Measurements from ENCODE around the gene MRS2. TPM values are rescaled to one million over a fixed set of nuclear protein-coding genes. Genes with fewer than 3 reads are reported as not detected.
"Not testable (repeated sequence)": the region's sequence is repeated elsewhere in the genome, so short reads cannot be mapped to it uniquely, and the experiment has no call there.

Gene MRS2
- total RNA-seq, 1 donor from 2014 or later = 23.1 TPM

DNA sequence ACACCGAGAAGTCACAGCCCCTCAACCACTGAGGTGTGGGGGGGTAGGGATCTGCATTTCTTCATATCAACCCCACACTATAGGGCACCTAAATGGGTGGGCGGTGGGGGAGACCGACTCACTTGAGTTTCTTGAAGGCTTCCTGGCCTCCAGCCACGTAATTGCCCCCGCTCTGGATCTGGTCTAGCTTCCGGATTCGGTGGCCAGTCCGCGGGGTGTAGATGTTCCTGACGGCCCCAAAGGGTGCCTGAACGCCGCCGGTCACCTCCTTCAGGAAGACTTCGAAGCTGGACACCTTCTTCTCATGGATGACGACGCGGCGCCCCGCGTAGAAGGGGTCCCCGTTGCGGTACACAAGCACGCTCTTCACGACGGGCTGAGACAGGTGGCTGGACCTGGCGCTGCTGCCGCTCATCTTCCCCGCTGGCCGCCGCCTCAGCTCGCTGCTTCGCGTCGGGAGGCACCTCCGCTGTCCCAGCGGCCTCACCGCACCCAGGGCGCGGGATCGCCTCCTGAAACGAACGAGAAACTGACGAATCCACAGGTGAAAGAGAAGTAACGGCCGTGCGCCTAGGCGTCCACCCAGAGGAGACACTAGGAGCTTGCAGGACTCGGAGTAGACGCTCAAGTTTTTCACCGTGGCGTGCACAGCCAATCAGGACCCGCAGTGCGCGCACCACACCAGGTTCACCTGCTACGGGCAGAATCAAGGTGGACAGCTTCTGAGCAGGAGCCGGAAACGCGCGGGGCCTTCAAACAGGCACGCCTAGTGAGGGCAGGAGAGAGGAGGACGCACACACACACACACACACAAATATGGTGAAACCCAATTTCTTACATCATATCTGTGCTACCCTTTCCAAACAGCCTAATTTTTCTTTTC, 45.2 kb upstream of the MRS2 start, which contains the start of gene DCDC2:
Gene DCDC2, minus strand, starts transcription at position 724 of the 883 bp plus-strand sequence. Its CDS starts 309 bp downstream, at position 415.
- no peak for DNase-seq (ENCODE audit: extremely low spot score in 2 of 2)
- no peaks in the 10 kb centered on the region for H3K9me3 ChIP-seq
- intact Hi-C loops (cut with DNase I) = no loop called here
- peak within 1 kb of the TSS; percentile 21 to 44 for H3K4me3 ChIP-seq
- no peaks in the 10 kb centered on the region for H3K27me3 ChIP-seq
- no peaks in the 10 kb centered on the region for H3K36me3 ChIP-seq
- no peak within 1 kb of the TSS for H3K27ac ChIP-seq
- H3K4me1 ChIP-seq = peaks cover 27% of the 10 kb centered on the region
- TF ChIP-seq POLR2A (IDR thresholded peaks at IDR 0.05) (no peak), POLR2AphosphoS5 (IDR thresholded peaks at IDR 0.05; ENCODE audit: insufficient read depth in 1 of 2, low read depth in 1 of 2) (no peak)
- TF ChIP-seq, protein P1, sequence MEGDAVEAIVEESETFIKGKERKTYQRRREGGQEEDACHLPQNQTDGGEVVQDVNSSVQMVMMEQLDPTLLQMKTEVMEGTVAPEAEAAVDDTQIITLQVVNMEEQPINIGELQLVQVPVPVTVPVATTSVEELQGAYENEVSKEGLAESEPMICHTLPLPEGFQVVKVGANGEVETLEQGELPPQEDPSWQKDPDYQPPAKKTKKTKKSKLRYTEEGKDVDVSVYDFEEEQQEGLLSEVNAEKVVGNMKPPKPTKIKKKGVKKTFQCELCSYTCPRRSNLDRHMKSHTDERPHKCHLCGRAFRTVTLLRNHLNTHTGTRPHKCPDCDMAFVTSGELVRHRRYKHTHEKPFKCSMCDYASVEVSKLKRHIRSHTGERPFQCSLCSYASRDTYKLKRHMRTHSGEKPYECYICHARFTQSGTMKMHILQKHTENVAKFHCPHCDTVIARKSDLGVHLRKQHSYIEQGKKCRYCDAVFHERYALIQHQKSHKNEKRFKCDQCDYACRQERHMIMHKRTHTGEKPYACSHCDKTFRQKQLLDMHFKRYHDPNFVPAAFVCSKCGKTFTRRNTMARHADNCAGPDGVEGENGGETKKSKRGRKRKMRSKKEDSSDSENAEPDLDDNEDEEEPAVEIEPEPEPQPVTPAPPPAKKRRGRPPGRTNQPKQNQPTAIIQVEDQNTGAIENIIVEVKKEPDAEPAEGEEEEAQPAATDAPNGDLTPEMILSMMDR (IDR thresholded peaks at IDR 0.05) = no peak

DNA sequence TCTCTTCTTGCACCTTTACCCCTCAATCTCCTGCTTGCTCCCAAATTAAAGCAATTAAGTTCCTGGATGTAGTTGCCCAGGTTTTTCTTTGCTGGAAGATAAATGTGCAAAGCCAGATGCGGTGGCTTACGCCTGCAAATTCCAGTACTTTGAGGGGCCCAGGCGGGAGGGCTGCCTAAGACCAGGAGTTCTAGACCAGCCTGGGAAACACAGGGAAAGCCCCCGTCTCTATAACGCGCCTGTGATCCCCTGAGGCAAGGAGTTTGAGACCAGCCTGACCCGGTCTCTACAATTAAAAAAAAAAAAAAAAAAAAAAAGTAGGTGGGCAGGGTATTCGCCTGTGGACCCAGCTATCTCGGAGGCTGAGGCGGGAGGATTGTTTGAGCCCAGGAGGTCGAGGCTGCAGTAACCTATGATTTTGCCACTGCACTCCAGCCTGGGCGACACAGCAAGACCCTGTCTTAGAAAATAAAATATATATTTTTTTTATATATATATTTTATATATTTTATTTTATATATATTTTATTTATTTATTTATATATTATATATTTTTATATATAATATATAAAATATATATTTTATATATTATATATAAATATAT, 44.4 kb upstream of the MRS2 start:
- Histone ChIP-seq H3K4me1 (peaks cover 27% of the 10 kb centered on the region), H3K36me3 (no peaks in the 10 kb centered on the region), H3K4me3 (peak overlapping the region in 1 of 2 donors; percentile 44), H3K27me3 (no peaks in the 10 kb centered on the region), H3K9me3 (no peaks in the 10 kb centered on the region), H3K27ac (no peak overlapping the region)
- no peak for DNase-seq (ENCODE audit: extremely low spot score in 2 of 2)
- intact Hi-C loops (cut with DNase I) = no loop called here
- TF ChIP-seq, protein P1 (IDR thresholded peaks at IDR 0.05) = no peak
- TF ChIP-seq POLR2A (IDR thresholded peaks at IDR 0.05) (no peak), POLR2AphosphoS5 (IDR thresholded peaks at IDR 0.05; ENCODE audit: insufficient read depth in 1 of 2, low read depth in 1 of 2) (no peak)

DNA sequence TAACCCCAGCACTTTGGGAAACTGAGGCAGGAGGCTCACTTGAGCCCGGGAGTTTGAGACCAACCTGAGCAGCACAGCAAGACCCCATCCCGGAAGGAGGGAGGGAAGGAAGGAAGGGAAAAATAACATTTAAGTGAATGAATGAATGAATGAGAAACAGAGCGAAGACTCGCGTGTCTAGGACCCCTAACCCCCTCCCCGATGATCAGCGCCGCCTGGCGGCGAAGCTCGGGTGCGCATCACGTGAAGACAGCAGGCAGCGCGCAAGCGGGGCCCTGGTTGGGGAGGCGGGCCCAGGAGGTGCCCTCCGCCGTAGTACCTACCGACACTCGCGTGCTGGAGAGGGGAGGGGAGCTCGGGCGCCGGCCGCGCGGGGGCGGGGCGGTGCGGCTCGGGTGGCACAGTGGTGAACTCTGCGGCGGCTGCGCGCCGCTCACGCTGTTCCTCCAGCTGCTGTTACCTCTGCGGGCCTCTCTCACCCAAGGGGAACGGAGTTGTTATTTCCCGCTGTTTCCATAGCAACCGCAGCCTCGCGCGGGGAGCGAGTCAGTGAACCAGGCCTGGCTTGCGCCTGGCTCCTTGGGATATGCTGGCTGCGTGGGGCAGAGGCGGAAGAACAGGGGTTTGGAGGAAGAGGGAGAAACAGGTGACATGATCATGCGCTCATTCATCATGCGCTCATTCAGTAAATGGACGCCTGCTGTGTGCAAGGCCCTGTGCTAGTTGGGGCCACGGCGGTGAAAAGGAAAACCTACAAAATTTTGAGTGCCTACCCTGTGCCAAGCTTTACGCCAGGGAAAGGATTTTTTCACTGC, 42.9 kb upstream of the MRS2 start:
- no peak for TF ChIP-seq POLR2AphosphoS5 (IDR thresholded peaks at IDR 0.05; ENCODE audit: insufficient read depth in 1 of 2, low read depth in 1 of 2)
- no peak for TF ChIP-seq POLR2A (IDR thresholded peaks at IDR 0.05)
- TF ChIP-seq, protein P1 (IDR thresholded peaks at IDR 0.05) = no peak
- Histone ChIP-seq H3K27me3 (no peaks in the 10 kb centered on the region), H3K9me3 (no peaks in the 10 kb centered on the region), H3K36me3 (no peaks in the 10 kb centered on the region), H3K27ac (no peak overlapping the region), H3K4me3 (peak overlapping the region; percentile 41 to 51), H3K4me1 (peaks cover 27% of the 10 kb centered on the region)
- intact Hi-C loops (cut with DNase I) = no loop called here
- no peak for DNase-seq (ENCODE audit: extremely low spot score in 2 of 2)

DNA sequence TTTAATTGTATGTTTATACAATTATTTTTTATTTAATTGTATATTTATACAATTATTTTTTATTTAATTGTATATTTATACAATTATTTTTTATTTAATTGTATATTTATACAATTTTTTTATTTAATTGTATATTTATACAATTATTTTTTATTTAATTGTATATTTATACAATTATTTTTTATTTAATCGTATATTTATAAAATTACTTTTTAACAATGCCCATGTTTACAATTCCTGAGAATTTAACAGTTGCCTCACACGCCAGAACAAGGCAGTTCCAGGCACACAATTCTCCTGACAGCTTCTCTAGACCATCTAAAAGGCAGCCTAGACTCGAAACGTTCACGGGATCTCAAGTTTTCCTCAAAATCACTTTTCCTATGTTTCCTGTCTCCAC, 40.4 kb upstream of the MRS2 start:
- H3K4me3 ChIP-seq; H3K27me3 ChIP-seq; H3K36me3 ChIP-seq; H3K9me3 ChIP-seq; intact Hi-C loops (cut with DNase I); H3K27ac ChIP-seq; DNase-seq (ENCODE audit: extremely low spot score in 2 of 2): not testable (repeated sequence)
- peaks cover 22% of the 10 kb centered on the region for H3K4me1 ChIP-seq

DNA sequence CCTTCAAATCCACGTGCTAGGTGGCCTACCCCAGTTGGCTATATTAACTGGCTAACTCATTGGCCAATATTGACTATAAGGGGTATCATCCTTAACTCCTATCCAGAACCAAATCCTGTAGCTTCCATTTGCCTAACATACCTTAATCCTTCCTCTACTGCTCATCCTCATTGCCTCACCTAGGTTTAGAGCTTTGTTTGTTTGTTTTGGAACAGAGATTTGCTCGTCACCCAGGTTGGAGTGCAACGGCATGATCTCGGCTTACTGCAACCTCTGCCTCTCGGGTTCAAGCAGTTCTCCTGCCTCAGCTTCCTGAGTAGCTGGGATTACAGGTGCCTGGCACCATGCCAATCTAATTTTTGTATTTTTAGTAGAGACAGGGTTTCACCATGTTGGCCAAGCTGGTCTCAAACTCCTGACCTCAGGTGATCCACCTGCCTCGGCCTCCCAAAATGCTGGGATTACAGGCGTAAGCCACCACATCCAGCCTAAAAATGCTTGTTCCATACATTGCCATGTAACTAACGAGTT, 37.6 kb upstream of the MRS2 start:
- H3K27me3 ChIP-seq; DNase-seq (ENCODE audit: extremely low spot score in 2 of 2); H3K4me1 ChIP-seq; H3K36me3 ChIP-seq; H3K4me3 ChIP-seq; H3K27ac ChIP-seq; intact Hi-C loops (cut with DNase I); H3K9me3 ChIP-seq: not testable (repeated sequence)
